ENCODE data around the gene CLSTN3. TPM values are rescaled to one million over a fixed set of nuclear protein-coding genes. Genes with fewer than 3 reads are reported as not detected.

CLSTN3 gene
- total and polyA plus RNA-seq, 2 of the 13 experiments (the other 11 are each of a cell fraction or from before 2014, with no cell fraction given) = 26.2 to 94.1 TPM

- no TSS peak for BruUV-seq (replicated peaks)
- Histone ChIP-seq H3K36me3 (replicated peaks in 1 of 2; ENCODE audit: control insufficient read depth in 1 of 2, insufficient read depth in 2 of 2, low read length in 2 of 2) (peaks cover 3% of the 10 kb centered on the region in 2 experiments; a peak in 2 of 5 replicates), H2AFZ (ENCODE audit: low read length) (no peak overlapping the region), H4K20me1 (ENCODE audit: insufficient read depth, low read length) (no peaks in the 10 kb centered on the region; the same call in 1 of the 2 replicates), H3K79me2 (ENCODE audit: insufficient read depth, low read length) (peaks cover 13% of the 10 kb centered on the region), H3K4me2 (ENCODE audit: low read depth, low read length) (no peak overlapping the region; the same call in 1 of the 2 replicates), H3K4me1 (ENCODE audit: insufficient read depth, low read length) (peaks cover 87% of the 10 kb centered on the region), H3K9ac (ENCODE audit: insufficient read depth, low read depth, low read length) (no peak overlapping the region), H3K4me3 (replicated peaks in 1 of 3; ENCODE audit: insufficient read depth in 1 of 3, low read depth in 2 of 3, low read length in 3 of 3) (no peak overlapping the region; a peak in 1 of 6 replicates), H3K27me3 (ENCODE audit: control insufficient read depth in 1 of 2, insufficient read depth in 2 of 2, low read length in 2 of 2) (no peaks in the 10 kb centered on the region; a peak in 1 of 5 replicates), H3K9me3 (ENCODE audit: low read length) (no peaks in the 10 kb centered on the region), H3K27ac (ENCODE audit: extremely low read length, insufficient read depth, low read length) (peak overlapping the region; percentile 77)
- ATAC-seq (no peak), FAIRE-seq (no peak), DNase-seq (ENCODE audit: low spot score) (no peak)
- CTCF ChIA-PET (ENCODE audit: low intra/inter-chr PET ratio, low total read pairs) = no interaction called here
- POLR2A ChIA-PET = interaction anchor here (1.0 to 4.6 kb wide), 3 partner anchors 18 to 182 kb away, joined by 3 to 88 read pairs (median 3); partner anchors contain the start of genes C12orf57, C1RL and RNU7-1
- in situ Hi-C loops (cut with HindIII; ENCODE audit: extremely low pct_ligation_motif_present, low pct_unique_long_range_greater_than_20kb) (no loop called here), intact Hi-C loops (cut with micrococcal nuclease; ENCODE audit: unreplicated experiment) (no loop called here)
- 97% methylated on average over 4 of the region's 4 CpGs for WGBS (ENCODE audit: low lambda C conversion rate)
- TF ChIP-seq ZNF121 (CRISPR knock-in tag; IDR thresholded peaks at IDR 0.05) = 0 out of 2 replicates have a peak, but pooled peaks have one; percentile 57
- TF ChIP-seq ATF7 (IDR thresholded peaks at IDR 0.05) = peak; percentile 77
- no peak for TF ChIP-seq ATF7 (CRISPR knock-in tag; IDR thresholded peaks at IDR 0.05)
- TF ChIP-seq POLR2G (IDR thresholded peaks at IDR 0.05; ENCODE audit: low read depth, low read length) = no peak
Observed at GRCh38 chr12:7125632-7126227, 4.4 kb upstream of the CLSTN3 start.

- no peak overlapping the region for H2AFZ ChIP-seq (ENCODE audit: low read length)
- ATAC-seq (peak; percentile 52), DNase-seq (ENCODE audit: low spot score) (peak; percentile 74), FAIRE-seq (peak; percentile 86)
- H3K9me3 ChIP-seq (ENCODE audit: low read length) = no peaks in the 10 kb centered on the region
- POLR2A ChIA-PET = interaction anchor here (0.7 to 3.5 kb wide), 10 partner anchors 9 to 184 kb away, joined by 3 to 25 read pairs (median 4); partner anchors contain the start of genes C12orf57, C1RL, C1S and RNU7-1
- peak overlapping the region; percentile 95 for H3K4me2 ChIP-seq (ENCODE audit: low read depth, low read length)
- H3K4me3 ChIP-seq (replicated peaks in 1 of 3; ENCODE audit: insufficient read depth in 1 of 3, low read depth in 2 of 3, low read length in 3 of 3) = peak overlapping the region; percentile 76 to 92 (median 88)
- peak overlapping the region; percentile 74 for H3K9ac ChIP-seq (ENCODE audit: insufficient read depth, low read depth, low read length)
- BruUV-seq (replicated peaks) = TSS peak; percentile 23
- H4K20me1 ChIP-seq (ENCODE audit: insufficient read depth, low read length) = peaks cover 12% of the 10 kb centered on the region
- CTCF ChIA-PET (ENCODE audit: low intra/inter-chr PET ratio, low total read pairs) = interaction anchor here (0.6 kb wide), 1 partner anchor 15 kb away, joined by 3 read pairs; no protein-coding TSS in a partner anchor
- 0 out of 5 replicates have a peak, but pooled peaks cover 0 to 1% of the 10 kb centered on the region in 2 experiments for H3K36me3 ChIP-seq (replicated peaks in 1 of 2; ENCODE audit: control insufficient read depth in 1 of 2, insufficient read depth in 2 of 2, low read length in 2 of 2)
- peak overlapping the region; percentile 92 for H3K27ac ChIP-seq (ENCODE audit: extremely low read length, insufficient read depth, low read length)
- no peaks in the 10 kb centered on the region; a peak in 1 of 5 replicates for H3K27me3 ChIP-seq (ENCODE audit: control insufficient read depth in 1 of 2, insufficient read depth in 2 of 2, low read length in 2 of 2)
- in situ Hi-C loops (cut with HindIII; ENCODE audit: extremely low pct_ligation_motif_present, low pct_unique_long_range_greater_than_20kb) (no loop called here), intact Hi-C loops (cut with micrococcal nuclease; ENCODE audit: unreplicated experiment) (no loop called here)
- WGBS (ENCODE audit: low lambda C conversion rate) = 1% methylated on average over 8 of the region's 17 CpGs
- peaks cover 81% of the 10 kb centered on the region for H3K4me1 ChIP-seq (ENCODE audit: insufficient read depth, low read length)
- H3K79me2 ChIP-seq (ENCODE audit: insufficient read depth, low read length) = peaks cover 27% of the 10 kb centered on the region
- TF ChIP-seq FOXA3 (CRISPR knock-in tag; IDR thresholded peaks at IDR 0.05) = peak; percentile 68
- peak; percentile 31; the same call in 1 of the 2 replicates for TF ChIP-seq BCL6 (CRISPR knock-in tag; IDR thresholded peaks at IDR 0.05)
- TF ChIP-seq ZNF567 (CRISPR knock-in tag; IDR thresholded peaks at IDR 0.05; ENCODE audit: borderline replicate concordance) = peak; percentile 26; the same call in 1 of the 2 replicates
- TF ChIP-seq DDIT3 (CRISPR knock-in tag; IDR thresholded peaks at IDR 0.05) = no peak
- peak; percentile 61; the same call in 1 of the 2 replicates for TF ChIP-seq SMAD1 (CRISPR knock-in tag; IDR thresholded peaks at IDR 0.05; ENCODE audit: borderline replicate concordance, low read depth)
- peak; percentile 16; the same call in 1 of the 2 replicates for TF ChIP-seq NFYC (CRISPR knock-in tag; IDR thresholded peaks at IDR 0.05)
- peak; percentile 59; the same call in 1 of the 2 replicates for TF ChIP-seq POLR2G (IDR thresholded peaks at IDR 0.05; ENCODE audit: low read depth, low read length)
- TF ChIP-seq CENPBD1 (CRISPR knock-in tag; IDR thresholded peaks at IDR 0.05; ENCODE audit: borderline replicate concordance, low read depth) = no peak
- no peak for TF ChIP-seq CREB1 (IDR thresholded peaks at IDR 0.05)
- TF ChIP-seq CREB1 (CRISPR knock-in tag; IDR thresholded peaks at IDR 0.05) = 0 out of 2 replicates have a peak, but pooled peaks have one; percentile 1
- peak; percentile 61 for TF ChIP-seq SRY (CRISPR knock-in tag; IDR thresholded peaks at IDR 0.05)
- peak; percentile 58 for TF ChIP-seq RBFOX2 (IDR thresholded peaks at IDR 0.05; ENCODE audit: low read depth, low read length)
Observed at GRCh38 chr12:7127916-7128626, 2.1 kb upstream of the CLSTN3 start.

Data from HepG2 (cell line).